Effector memory CD4-positive, alpha-beta T cell (primary cell): ENCODE measurements around the gene APRT.
"Not testable (repeated sequence)": the region's sequence is repeated elsewhere in the genome, so short reads cannot be mapped to it uniquely, and the experiment has no call there.

ENCODE experiments used
- DNase-seq, 3 donors: peaks; one replicate each; pipeline ENCODE4 v3.0.0-alpha.2; 2020
- H3K27ac ChIP-seq: 2 replicates; pipeline ENCODE4 v1.7.0; 2013; ENCODE audit warnings: mild to moderate bottlenecking, low read length, moderate library complexity; ENCODE audit not compliant: insufficient read depth, poor library complexity, severe bottlenecking
- H3K27me3 ChIP-seq: replicated peaks from 2 replicates; pipeline ENCODE4 v1.7.0; 2013; ENCODE audit warnings: mild to moderate bottlenecking, low read length; ENCODE audit not compliant: insufficient read depth, control insufficient read depth, poor library complexity, severe bottlenecking
- H3K36me3 ChIP-seq: 2 replicates; pipeline ENCODE4 v1.7.0; 2013; ENCODE audit warnings: mild to moderate bottlenecking, low read length, moderate library complexity; ENCODE audit not compliant: control insufficient read depth, insufficient read depth
- H3K4me1 ChIP-seq: 2 replicates; pipeline ENCODE4 v1.7.0; 2013; ENCODE audit warnings: low read length, mild to moderate bottlenecking; ENCODE audit not compliant: control insufficient read depth, insufficient read depth, poor library complexity, severe bottlenecking
- H3K4me3 ChIP-seq: 2 replicates; pipeline ENCODE4 v1.7.0; 2013; ENCODE audit warnings: low read length, low read depth, mild to moderate bottlenecking; ENCODE audit not compliant: insufficient read depth, poor library complexity, severe bottlenecking
- H3K9me3 ChIP-seq: 2 replicates; pipeline ENCODE4 v1.7.0; 2013; ENCODE audit warnings: mild to moderate bottlenecking, low read length, moderate library complexity; ENCODE audit not compliant: control insufficient read depth

Gene APRT

DNA sequence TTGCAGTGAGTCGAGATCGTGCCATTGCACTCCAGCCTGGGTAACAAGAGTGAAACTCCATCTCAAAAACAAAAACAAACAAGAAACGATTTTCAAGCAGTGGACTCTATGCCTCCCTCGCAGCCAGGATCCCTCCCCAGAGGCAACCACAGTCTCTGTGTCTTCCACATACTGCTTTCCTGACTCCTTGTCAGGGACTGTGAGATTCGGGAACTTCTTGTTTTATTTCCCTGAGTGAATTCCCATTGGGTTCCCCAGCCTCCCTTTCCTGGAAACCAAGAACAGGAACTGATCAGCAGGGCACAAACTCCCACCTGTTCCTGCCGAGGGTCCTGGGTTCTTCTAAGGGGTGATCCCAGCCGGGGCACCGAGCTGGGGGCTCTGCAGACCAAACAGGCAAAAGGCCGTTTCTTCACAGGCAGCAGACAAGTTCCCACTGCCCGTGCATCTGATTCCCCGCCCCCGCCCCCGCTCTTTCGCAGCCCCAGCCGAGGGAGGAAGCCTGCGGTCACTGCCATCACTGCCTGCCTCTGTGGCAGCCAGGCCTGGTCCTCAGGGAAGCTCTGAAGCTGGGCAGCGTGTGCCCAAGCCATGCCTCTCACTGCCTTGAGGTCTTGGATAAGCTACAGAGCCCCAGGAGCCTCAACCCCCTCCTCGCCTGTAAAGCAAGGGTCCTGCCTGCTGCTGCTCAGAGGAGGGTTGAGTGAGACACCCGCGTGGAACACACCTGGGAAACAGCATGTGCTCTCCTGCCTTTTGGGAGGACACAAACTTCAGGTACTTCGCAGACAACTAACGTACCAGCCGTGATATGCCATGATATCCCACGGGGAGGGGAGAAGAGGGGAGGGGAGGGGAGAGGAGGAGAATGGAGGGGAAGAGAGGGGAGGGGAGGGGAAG is 21.2 kb downstream of the APRT start:
- Histone ChIP-seq H3K27ac (peak overlapping the region; percentile 75), H3K9me3 (no peaks in the 10 kb centered on the region), H3K4me1 (peaks cover 54% of the 10 kb centered on the region), H3K36me3 (no peaks in the 10 kb centered on the region), H3K27me3 (no peaks in the 10 kb centered on the region), H3K4me3 (peak overlapping the region; percentile 15)
- peak; percentile 43 to 56 (median 53) for DNase-seq

DNA sequence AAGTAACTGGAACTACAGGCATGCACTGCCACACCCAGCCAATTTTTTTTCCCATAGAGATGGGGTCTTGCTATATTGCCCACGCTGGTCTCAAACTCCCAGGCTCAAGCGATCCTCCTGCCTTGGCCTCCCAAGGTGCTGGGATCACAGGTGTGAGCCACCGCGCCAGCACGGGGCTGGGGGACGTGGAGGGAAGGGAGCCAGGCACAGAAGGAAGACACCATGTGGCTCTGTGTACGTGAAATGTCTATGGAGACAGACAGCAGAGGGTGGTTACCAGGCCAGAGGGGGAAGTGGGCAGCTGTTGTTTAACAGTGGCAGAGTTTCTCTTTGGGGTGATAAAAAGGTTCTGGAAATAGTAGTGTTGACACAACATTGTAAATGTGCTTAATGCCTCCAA is 22.1 kb downstream of the APRT start:
- peak overlapping the region; percentile 23 for H3K27ac ChIP-seq
- no peaks in the 10 kb centered on the region for H3K9me3 ChIP-seq
- H3K27me3 ChIP-seq = no peaks in the 10 kb centered on the region
- DNase-seq = no peak
- H3K36me3 ChIP-seq = no peaks in the 10 kb centered on the region
- H3K4me1 ChIP-seq = peaks cover 49% of the 10 kb centered on the region
- H3K4me3 ChIP-seq = no peak overlapping the region

DNA sequence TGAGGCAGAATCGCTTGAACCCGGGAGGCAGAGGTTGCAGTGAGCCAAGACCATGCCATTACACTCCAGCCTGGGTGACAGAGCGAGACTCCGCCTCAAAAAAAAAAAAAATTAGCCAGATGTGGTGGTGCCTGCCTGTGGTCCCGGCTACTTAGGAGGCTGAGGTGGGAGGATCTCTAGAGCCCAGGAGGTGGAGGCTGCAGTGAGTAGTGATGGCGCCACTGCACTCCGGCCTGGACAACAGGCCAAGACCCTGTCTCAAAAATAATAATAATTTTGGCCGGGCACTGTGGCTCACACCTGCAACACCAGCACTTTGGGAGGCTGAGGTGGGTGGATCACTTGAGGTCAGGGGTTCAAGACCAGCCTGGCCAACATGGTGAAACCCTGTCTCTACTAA is 23.0 kb downstream of the APRT start:
- not testable (repeated sequence) for H3K36me3 ChIP-seq, H3K4me3 ChIP-seq, H3K27ac ChIP-seq, H3K9me3 ChIP-seq, DNase-seq, H3K27me3 ChIP-seq
- H3K4me1 ChIP-seq = peaks cover 52% of the 10 kb centered on the region

DNA sequence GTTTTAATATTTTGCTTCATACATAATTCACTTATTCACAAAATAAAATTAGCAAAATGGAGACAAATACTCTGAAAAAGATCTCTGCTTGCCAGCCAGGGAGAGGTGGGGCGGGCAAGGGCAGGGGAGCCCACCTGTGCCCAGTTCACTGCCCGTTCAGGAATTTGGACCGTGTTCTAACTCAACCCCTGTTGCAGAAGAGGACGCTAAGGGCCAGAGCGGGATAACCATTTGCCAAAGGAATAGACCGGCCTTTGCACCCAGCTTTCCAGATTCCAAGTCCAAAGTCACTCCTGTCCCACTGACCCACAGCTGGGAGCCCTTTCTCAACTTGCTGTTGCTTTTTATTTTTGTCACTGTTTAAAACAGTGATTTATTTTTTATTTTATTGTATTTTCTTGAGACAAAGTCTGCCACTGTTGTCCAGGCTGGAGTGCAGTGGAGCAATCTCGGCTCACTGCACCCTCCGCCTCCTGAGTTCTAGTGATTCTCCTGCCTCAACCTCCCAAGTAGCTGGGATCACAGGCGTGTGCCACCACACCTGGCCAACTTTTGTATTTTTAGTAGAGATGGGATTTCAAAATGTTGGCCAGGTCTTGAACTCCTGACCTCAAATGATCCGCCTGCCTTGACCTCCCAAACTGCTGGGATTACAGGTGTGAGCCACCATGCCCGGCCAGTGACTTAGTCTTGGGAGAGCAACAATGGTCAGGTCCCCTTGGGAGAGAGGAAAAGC is 24.0 kb downstream of the APRT start:
- Histone ChIP-seq H3K36me3 (no peaks in the 10 kb centered on the region), H3K9me3 (no peaks in the 10 kb centered on the region), H3K27ac (no peak overlapping the region), H3K27me3 (no peaks in the 10 kb centered on the region), H3K4me3 (no peak overlapping the region), H3K4me1 (peaks cover 52% of the 10 kb centered on the region)
- DNase-seq = no peak

DNA sequence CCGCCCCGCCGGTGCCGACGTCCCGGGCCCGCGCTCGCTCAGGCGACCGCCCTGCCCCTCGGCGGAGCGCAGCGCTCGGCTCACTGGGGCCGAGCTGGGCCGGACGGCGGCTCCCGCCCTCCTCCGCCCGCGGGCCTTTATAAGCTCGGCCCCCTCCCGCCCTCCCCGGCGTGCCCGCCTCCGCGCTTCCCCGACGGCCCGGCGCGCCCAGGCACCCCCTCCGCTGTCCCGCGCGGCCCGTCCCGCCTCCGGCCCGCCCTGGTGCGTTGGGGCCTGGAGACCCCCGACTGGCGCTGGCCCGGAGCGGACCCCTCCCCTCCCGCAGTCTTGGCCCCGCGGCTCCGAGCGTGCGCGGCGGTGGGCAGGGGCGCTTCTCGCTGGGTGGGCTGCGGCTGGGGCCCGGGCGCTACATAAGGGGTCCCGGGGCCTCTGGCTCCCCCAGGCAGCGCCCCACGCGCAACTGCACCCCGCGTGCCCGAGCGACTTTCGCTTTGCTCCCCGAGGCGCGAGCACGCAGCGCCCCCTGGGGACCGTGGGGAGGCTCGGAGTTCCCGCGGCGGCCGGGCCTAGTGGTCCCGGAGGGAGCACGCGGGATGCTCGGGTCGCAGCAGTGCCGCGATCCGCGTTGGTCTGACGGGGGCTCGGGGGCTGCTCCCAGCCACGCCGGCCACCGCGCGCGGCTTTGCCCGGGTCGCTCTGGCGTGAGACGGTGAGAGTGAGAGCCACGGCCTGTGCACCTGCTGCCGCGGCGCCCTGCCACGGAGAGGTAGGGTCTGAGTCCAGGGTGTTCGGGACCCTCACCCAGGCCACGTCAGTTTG is 26.4 kb downstream of the APRT start, which contains the start of gene PIEZO1:
Gene PIEZO1 (minus strand): TSS at position 115 of the 819 bp plus-strand sequence. CDS start 256 bp downstream, outside the sequence.
- Histone ChIP-seq H3K4me1 (peaks cover 54% of the 10 kb centered on the region), H3K9me3 (no peaks in the 10 kb centered on the region), H3K36me3 (no peaks in the 10 kb centered on the region), H3K4me3 (peak within 1 kb of the TSS; percentile 69), H3K27me3 (no peaks in the 10 kb centered on the region), H3K27ac (peak within 1 kb of the TSS; percentile 84)
- peak; percentile 72 to 79 (median 73) for DNase-seq

DNA sequence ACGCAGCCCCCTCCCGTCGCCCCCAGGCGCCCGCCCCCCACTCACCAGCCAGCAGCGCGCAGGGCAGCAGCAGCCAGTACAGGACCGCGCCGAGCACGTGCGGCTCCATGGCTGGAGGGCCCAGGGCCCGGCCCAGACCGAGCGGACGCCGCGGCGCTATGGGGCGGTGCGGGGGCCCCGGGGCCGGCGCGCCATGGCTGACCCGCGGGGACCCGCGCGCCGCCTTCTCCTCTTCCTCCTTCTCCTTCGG is 26.9 kb downstream of the APRT start:
- Histone ChIP-seq H3K9me3 (no peaks in the 10 kb centered on the region), H3K36me3 (no peaks in the 10 kb centered on the region), H3K4me3 (peak overlapping the region; percentile 62), H3K4me1 (peaks cover 54% of the 10 kb centered on the region), H3K27me3 (no peaks in the 10 kb centered on the region), H3K27ac (peak overlapping the region; percentile 84)
- no peak for DNase-seq

DNA sequence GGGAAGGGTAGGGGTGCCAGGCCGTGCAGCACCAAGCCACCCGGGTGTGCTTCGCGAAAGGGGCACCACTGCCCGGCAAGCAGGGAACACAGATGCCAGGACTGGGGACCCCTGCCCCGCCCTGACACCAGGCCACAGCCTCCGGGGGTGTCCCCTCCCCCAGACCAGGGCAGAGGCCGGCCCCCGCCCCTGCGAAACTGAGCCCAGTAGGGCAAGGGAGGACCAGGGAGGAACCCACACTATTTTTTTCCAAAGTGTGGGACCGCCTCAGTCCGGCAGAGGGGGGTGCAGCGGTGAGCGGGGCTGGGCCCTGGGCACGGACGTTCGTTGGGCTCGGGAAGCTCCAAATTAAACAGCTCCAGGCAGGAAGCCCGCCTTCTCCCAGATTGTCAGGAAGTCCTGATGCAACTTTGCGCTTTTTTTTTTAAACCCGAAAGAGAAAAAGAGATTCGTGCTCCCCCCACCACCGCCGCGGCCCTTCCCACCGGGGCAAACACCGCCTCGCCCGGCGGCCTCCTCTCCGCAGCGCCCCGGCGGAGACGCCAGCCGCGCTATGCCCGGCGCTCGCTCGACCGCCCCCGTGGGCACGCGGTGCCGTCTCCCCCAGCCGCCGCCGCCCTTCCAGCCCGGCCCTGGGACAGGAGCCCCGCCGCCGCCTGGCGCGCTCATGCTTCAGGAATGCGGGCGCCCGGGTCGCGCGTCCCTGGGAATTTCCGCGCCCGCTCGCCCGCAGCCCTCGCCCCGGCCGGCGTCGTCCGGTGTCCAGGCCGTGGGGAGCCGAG is 27.5 kb downstream of the APRT start:
- H3K27me3 ChIP-seq = no peaks in the 10 kb centered on the region
- no peak for DNase-seq
- no peaks in the 10 kb centered on the region for H3K9me3 ChIP-seq
- no peaks in the 10 kb centered on the region for H3K36me3 ChIP-seq
- peak overlapping the region; percentile 84 for H3K27ac ChIP-seq
- peak overlapping the region; percentile 62 for H3K4me3 ChIP-seq
- H3K4me1 ChIP-seq = peaks cover 55% of the 10 kb centered on the region

DNA sequence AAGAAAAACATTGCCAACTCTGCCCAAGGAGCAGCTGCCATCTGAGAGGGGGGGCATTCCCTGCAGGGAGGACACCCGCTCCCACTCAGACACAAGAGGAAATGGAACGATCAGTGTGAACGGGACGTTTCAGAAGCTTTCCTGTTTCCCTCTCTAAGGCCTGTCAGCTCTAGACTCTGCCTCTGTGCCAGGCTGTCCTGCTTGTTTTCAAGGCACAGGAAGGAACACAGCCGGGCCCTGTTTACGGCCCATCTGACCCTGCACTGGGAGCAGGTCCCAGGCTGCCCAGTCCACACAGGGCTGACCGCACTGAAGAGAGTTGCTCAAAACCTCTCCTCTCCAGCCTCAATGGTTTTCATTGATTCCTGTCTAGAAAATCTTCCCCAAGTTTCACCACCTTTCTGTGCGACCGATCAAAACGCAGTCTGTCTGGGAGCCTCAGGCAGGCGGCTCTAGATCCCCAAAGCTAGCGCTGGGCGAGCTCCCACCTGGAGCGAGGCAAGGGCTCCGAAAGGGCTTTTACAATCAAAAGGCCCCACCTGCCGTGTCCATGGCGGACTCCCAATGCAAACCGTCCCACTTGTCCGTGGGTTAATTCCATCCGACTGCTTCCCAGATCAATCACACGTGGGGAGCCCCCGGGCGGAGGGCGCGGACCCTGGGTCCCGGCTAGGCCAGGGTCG is 28.2 kb downstream of the APRT start:
- Histone ChIP-seq H3K9me3 (no peaks in the 10 kb centered on the region), H3K27me3 (no peaks in the 10 kb centered on the region), H3K4me1 (peaks cover 58% of the 10 kb centered on the region), H3K27ac (peak overlapping the region; percentile 84), H3K4me3 (peak overlapping the region; percentile 62), H3K36me3 (no peaks in the 10 kb centered on the region)
- no peak for DNase-seq
